Measurements from ENCODE around the gene FANCE. TPM values are rescaled to one million over a fixed set of nuclear protein-coding genes. Genes with fewer than 3 reads are reported as not detected.

FANCE gene
- polyA plus RNA-seq, 1 donor from 2014 or later, result 7.1 TPM

- no peak overlapping the region for H2AFZ ChIP-seq (ENCODE audit: low read depth, low read length)
- no peak for TF ChIP-seq SMC3 (conservative IDR thresholded peaks at IDR 0.05; ENCODE audit: poor library complexity)
- TF ChIP-seq EP300 (conservative IDR thresholded peaks at IDR 0.05; ENCODE audit: poor library complexity, severe bottlenecking), result no peak
- TF ChIP-seq MXI1 (conservative IDR thresholded peaks at IDR 0.05; ENCODE audit: poor library complexity, severe bottlenecking), result no peak
- no peak for TF ChIP-seq TAF1 (IDR thresholded peaks at IDR 0.05; ENCODE audit: low read depth)
- TF ChIP-seq RAD21 (conservative IDR thresholded peaks at IDR 0.05), result no peak
- TF ChIP-seq POLR2AphosphoS5 (IDR thresholded peaks at IDR 0.05), result no peak
- TF ChIP-seq CTCF (IDR thresholded peaks at IDR 0.05; ENCODE audit: poor library complexity, severe bottlenecking), result no peak
- TF ChIP-seq REST (IDR thresholded peaks at IDR 0.05; ENCODE audit: borderline replicate concordance), result no peak
- TF ChIP-seq EZH2 (IDR thresholded peaks at IDR 0.05; ENCODE audit: borderline replicate concordance, insufficient read depth, low read length, poor library complexity, severe bottlenecking), result no peak
- H3F3A ChIP-seq (ENCODE audit: insufficient read depth, low read length, poor library complexity, severe bottlenecking), result no peaks in the 10 kb centered on the region
- H3K4me2 ChIP-seq (ENCODE audit: low read length), result no peak overlapping the region
- H3K4me3 ChIP-seq (ENCODE audit: low read length), result no peak overlapping the region
- H3K9ac ChIP-seq (ENCODE audit: low read length), result no peak overlapping the region
- no peaks in the 10 kb centered on the region for H3K9me3 ChIP-seq (ENCODE audit: low read length)
- no peaks in the 10 kb centered on the region for H3K79me2 ChIP-seq (replicated peaks; ENCODE audit: insufficient read depth, low read length)
- H3K27ac ChIP-seq (ENCODE audit: low read length), result no peak overlapping the region
- H4K20me1 ChIP-seq (ENCODE audit: insufficient read depth), result no peaks in the 10 kb centered on the region
- no peaks in the 10 kb centered on the region for H3K9me2 ChIP-seq (ENCODE audit: insufficient read depth, low read length)
- H3K36me3 ChIP-seq (ENCODE audit: insufficient read depth, low read length), result no peaks in the 10 kb centered on the region
- no peaks in the 10 kb centered on the region for H3K27me3 ChIP-seq (ENCODE audit: insufficient read depth, low read depth, low read length)
Measured at GRCh38 chr6:35483893-35484645, 31.9 kb downstream of the FANCE start.

- no peaks in the 10 kb centered on the region for H3K79me2 ChIP-seq (replicated peaks; ENCODE audit: insufficient read depth, low read length)
- no peak overlapping the region for H3K4me2 ChIP-seq (ENCODE audit: low read length)
- no peaks in the 10 kb centered on the region for H3K9me3 ChIP-seq (ENCODE audit: low read length)
- no peaks in the 10 kb centered on the region for H3K27me3 ChIP-seq (ENCODE audit: insufficient read depth, low read depth, low read length)
- H3K9me2 ChIP-seq (ENCODE audit: insufficient read depth, low read length), result no peaks in the 10 kb centered on the region
- H2AFZ ChIP-seq (ENCODE audit: low read depth, low read length), result no peak overlapping the region
- no peaks in the 10 kb centered on the region for H3K36me3 ChIP-seq (ENCODE audit: insufficient read depth, low read length)
- no peak overlapping the region for H3K9ac ChIP-seq (ENCODE audit: low read length)
- TF ChIP-seq EZH2 (IDR thresholded peaks at IDR 0.05; ENCODE audit: borderline replicate concordance, insufficient read depth, low read length, poor library complexity, severe bottlenecking) (no peak), TAF1 (IDR thresholded peaks at IDR 0.05; ENCODE audit: low read depth) (no peak), POLR2AphosphoS5 (IDR thresholded peaks at IDR 0.05) (no peak), REST (IDR thresholded peaks at IDR 0.05; ENCODE audit: borderline replicate concordance) (no peak), RAD21 (conservative IDR thresholded peaks at IDR 0.05) (no peak)
- H3F3A ChIP-seq (ENCODE audit: insufficient read depth, low read length, poor library complexity, severe bottlenecking), result no peaks in the 10 kb centered on the region
- H4K20me1 ChIP-seq (ENCODE audit: insufficient read depth), result no peaks in the 10 kb centered on the region
- no peak overlapping the region for H3K27ac ChIP-seq (ENCODE audit: low read length)
- H3K4me3 ChIP-seq (ENCODE audit: low read length), result no peak overlapping the region
Measured at GRCh38 chr6:35484921-35485392, 32.8 kb downstream of the FANCE start.
